ENCODE results near the gene AQP7.
"Not testable (repeated sequence)": the region's sequence is repeated elsewhere in the genome, so short reads cannot be mapped to it uniquely, and the experiment has no call there.

AQP7 gene

GRCh38 chr9:33366979-33367480 is 35.3 kb downstream of the AQP7 start:
- DNase-seq: no peak

GRCh38 chr9:33364814-33365213 is 37.6 kb downstream of the AQP7 start:
- not testable (repeated sequence) for DNase-seq

- DNase-seq: no peak
Observed at GRCh38 chr9:33364127-33364526, 38.2 kb downstream of the AQP7 start.

GRCh38 chr9:33358641-33359040 is 43.7 kb downstream of the AQP7 start:
- DNase-seq: not testable (repeated sequence)

GRCh38 chr9:33355933-33356332 is 46.4 kb downstream of the AQP7 start:
- DNase-seq: no peak

- no peak for DNase-seq
Observed at GRCh38 chr9:33354651-33355211, 47.6 kb downstream of the AQP7 start.

GRCh38 chr9:33351547-33351946 is 50.8 kb downstream of the AQP7 start:
- DNase-seq: no peak

- no peak for DNase-seq
Observed at GRCh38 chr9:33350310-33350709, 52.1 kb downstream of the AQP7 start.

- no peak for DNase-seq
Observed at GRCh38 chr9:33349743-33350142, 52.6 kb downstream of the AQP7 start.

- DNase-seq: no peak
Observed at GRCh38 chr9:33348998-33349397, 53.4 kb downstream of the AQP7 start.

- no peak for DNase-seq
Observed at GRCh38 chr9:33346564-33346963, 55.8 kb downstream of the AQP7 start.

- DNase-seq: no peak
Observed at GRCh38 chr9:33344145-33344544, 58.2 kb downstream of the AQP7 start.

- no peak for DNase-seq
Observed at GRCh38 chr9:33341182-33341581, 61.2 kb downstream of the AQP7 start.

GRCh38 chr9:33340186-33340585 is 62.2 kb downstream of the AQP7 start:
- no peak for DNase-seq

Measured in NCI-H1092 (cell line).